HFFc6 (cell line): ENCODE results near the gene CENPT. TPM values are rescaled to one million over a fixed set of nuclear protein-coding genes. Genes with fewer than 3 reads are reported as not detected.
A peak's percentile ranks its signal among the peaks of the same experiment; 100 is the strongest.

Experiments
- DNase-seq: peaks from one replicate; pipeline ENCODE4 v3.0.0-alpha.2; 2018
- H3K27ac Mint-ChIP-seq: 2 replicates; pipeline ENCODE4 v1.8.0; 2020; ENCODE audit warnings: mild to moderate bottlenecking, mixed read lengths
- H3K27me3 Mint-ChIP-seq: 2 replicates; pipeline ENCODE4 v1.8.0; 2021; ENCODE audit warnings: mild to moderate bottlenecking, moderate library complexity, mixed read lengths; ENCODE audit not compliant: insufficient read depth
- H3K36me3 Mint-ChIP-seq: 2 replicates; pipeline ENCODE4 v1.8.0; 2021; ENCODE audit warnings: low read depth, mixed read lengths
- H3K4me1 Mint-ChIP-seq: 2 replicates; pipeline ENCODE4 v1.8.0; 2020; ENCODE audit warnings: low read depth, mixed read lengths
- H3K4me3 Mint-ChIP-seq: 2 replicates; pipeline ENCODE4 v1.8.0; 2020; ENCODE audit warnings: mild to moderate bottlenecking, moderate library complexity, mixed read lengths
- H3K9me3 Mint-ChIP-seq: 2 replicates; pipeline ENCODE4 v1.8.0; 2020; ENCODE audit warnings: mild to moderate bottlenecking, mixed read lengths
- total RNA-seq, 6 experiments: library from RNA; stranded (reverse); fragmentation: NEBNext Ultra II Directional; extraction: Animal tissue kit (Norgen Biotek cat#: 25700); gene quantifications; 2 replicates in 1 of 6; 3 replicates in 5 of 6; pipeline ENCODE4 v1.2.3, GENCODE V29; 2021
- TF ChIP-seq, protein P1 (sequence below): fragments of 200-600 bp; sonication (generic); IDR thresholded peaks from 2 replicates; pipeline ENCODE4 v1.5.0; 2021; ENCODE audit warnings: antibody characterized with exemption, mild to moderate bottlenecking

The CENPT gene
- total RNA-seq, 6 experiments from 2014 or later = 51.2 to 64.2 (median 59.7) TPM

DNA sequence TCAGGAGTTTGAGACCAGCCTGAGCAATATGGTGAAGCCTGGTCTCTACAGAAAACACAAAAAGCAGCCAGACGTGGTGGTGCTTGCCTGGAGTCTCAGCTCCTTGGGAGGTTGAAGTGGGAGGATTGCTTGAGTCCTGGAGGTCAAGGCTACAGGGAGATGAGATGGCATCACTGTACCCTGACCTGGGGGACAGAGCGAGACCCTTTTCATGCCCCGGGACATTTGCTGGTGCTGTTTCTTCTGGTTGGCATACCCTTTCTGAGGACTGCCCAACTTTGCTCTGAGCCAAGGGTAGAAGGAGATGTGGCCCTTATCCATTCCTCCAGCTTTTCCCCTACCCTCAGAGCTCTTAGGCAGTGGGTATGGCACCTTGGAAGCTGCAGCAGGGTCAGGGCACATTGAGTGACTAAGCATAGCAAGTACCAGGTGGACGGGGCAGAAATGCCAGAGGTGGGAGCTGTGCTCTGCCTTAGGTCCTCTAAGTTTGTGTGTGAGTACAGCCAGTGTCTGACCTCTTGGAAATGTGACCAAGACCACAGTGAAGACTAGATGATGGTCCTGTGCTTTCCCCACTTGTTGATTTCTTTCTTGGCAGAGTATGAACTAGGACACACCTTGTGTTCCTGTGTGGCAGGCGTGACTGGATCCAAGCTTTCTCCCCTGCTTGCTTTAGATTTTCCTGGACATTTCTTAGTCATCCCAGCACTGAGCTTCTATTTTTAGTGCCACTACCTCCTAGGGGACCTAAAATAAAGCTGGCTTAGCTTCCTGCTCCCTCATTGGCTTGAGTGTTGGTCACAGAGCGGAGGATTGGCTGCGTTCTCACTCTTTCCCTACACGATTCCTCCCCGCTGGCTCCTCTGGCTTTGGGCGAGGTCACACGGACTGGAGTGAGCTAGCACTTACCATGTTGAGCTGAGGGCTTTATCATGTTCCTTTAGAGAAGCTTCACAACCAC, 15.4 kb upstream of the CENPT start:
- Mint-ChIP-seq H3K36me3 (peaks cover 15% of the 10 kb centered on the region), H3K27me3 (peaks cover 3% of the 10 kb centered on the region; the same call in 1 of the 2 replicates), H3K4me1 (peaks cover 50% of the 10 kb centered on the region), H3K4me3 (no peak overlapping the region), H3K27ac (peak overlapping the region; percentile 100), H3K9me3 (no peaks in the 10 kb centered on the region)
- DNase-seq = peak; percentile 43
- TF ChIP-seq, protein P1, sequence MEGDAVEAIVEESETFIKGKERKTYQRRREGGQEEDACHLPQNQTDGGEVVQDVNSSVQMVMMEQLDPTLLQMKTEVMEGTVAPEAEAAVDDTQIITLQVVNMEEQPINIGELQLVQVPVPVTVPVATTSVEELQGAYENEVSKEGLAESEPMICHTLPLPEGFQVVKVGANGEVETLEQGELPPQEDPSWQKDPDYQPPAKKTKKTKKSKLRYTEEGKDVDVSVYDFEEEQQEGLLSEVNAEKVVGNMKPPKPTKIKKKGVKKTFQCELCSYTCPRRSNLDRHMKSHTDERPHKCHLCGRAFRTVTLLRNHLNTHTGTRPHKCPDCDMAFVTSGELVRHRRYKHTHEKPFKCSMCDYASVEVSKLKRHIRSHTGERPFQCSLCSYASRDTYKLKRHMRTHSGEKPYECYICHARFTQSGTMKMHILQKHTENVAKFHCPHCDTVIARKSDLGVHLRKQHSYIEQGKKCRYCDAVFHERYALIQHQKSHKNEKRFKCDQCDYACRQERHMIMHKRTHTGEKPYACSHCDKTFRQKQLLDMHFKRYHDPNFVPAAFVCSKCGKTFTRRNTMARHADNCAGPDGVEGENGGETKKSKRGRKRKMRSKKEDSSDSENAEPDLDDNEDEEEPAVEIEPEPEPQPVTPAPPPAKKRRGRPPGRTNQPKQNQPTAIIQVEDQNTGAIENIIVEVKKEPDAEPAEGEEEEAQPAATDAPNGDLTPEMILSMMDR = no peak

DNA sequence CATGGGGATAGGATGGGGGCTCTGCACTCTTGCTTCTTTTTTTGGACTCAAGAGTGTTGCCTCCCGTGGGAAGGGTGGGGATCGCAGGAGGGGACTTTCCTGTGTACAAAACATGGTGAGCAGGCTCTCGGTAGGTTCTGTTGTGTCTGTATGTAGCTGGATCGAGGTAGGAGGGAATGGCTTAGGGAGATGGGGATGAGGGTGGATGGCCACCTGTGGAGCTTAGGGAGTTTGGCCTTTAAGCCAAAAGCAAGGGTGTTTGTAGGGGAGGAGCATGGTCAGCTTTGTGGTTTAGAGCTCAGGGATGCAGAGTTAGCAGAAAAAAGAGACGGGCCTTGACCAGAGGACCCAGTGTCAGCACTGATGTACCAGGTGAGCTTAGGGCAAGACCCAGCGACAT, 14.4 kb upstream of the CENPT start:
- Mint-ChIP-seq H3K27me3 (peaks cover 2% of the 10 kb centered on the region; the same call in 1 of the 2 replicates), H3K9me3 (no peaks in the 10 kb centered on the region), H3K27ac (peak overlapping the region; percentile 100), H3K4me1 (peaks cover 60% of the 10 kb centered on the region), H3K4me3 (no peak overlapping the region), H3K36me3 (peaks cover 15% of the 10 kb centered on the region)
- TF ChIP-seq, protein P1 = no peak
- no peak for DNase-seq

DNA sequence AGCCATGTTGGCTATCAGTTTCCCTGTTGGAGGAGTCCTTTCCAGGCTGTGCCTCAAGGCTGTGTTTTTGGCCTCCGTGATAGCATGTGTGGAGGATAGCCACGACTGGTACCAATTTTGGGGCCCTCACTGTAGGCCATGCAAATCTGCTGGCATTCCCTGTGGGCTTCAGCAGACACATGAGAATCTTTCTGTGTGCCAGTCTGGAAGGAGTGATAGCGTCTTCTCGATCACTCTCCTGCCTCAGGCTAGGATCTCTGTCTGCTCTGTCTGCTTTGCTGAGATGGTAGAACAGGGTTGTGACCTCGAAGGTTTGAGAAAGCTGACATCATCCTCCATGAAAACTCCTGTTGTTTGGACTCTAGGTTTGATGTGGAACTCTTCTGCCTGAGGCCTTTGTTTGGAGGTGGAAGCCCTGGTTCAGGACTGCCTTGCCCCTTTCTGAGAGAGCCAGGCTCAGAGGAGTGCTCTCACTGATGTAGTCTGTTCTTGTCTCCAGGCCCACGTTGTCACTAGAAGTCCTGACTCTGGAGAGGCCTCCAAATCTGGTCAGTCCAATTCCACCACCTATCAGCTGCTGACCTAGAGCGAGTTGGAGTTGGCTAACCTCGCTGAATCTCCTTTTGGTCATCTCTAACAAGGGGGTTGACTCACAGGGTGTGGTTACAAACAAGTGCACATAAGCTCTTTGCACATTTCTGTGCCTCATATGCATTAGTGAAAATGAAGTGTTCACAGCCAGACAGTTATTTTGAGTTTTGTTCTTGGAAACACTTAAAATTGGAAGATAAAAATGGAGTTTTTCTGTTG, 13.3 kb upstream of the CENPT start:
- H3K27me3 Mint-ChIP-seq = peaks cover 2% of the 10 kb centered on the region; the same call in 1 of the 2 replicates
- peak; percentile 63 for DNase-seq
- peak overlapping the region; percentile 100 for H3K27ac Mint-ChIP-seq
- H3K4me1 Mint-ChIP-seq = peaks cover 63% of the 10 kb centered on the region
- TF ChIP-seq, protein P1 = no peak
- H3K36me3 Mint-ChIP-seq = peaks cover 15% of the 10 kb centered on the region
- peak overlapping the region; percentile 38; the same call in 1 of the 2 replicates for H3K4me3 Mint-ChIP-seq
- H3K9me3 Mint-ChIP-seq = no peaks in the 10 kb centered on the region

DNA sequence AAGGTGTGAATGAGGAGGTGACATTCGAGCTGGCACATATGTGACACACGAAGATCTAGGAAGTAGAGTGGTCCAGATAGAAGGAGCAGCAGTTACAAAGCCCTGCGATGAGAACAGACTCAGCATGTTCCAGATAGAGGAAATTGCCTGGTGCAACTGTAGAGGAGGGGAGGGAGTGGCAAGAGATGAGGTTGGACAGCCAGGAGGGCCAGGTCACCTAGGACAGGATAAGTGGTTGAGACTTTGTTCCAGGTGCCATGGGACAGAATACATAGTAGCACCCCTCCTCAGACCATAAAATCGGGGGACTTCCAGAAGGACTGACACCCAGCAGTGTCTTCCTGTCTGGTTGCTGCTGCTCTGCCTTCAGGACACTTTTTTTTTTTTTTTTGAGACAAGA, 11.0 kb upstream of the CENPT start:
- peak overlapping the region; percentile 100 for H3K27ac Mint-ChIP-seq
- TF ChIP-seq, protein P1 = no peak
- H3K4me3 Mint-ChIP-seq = peak overlapping the region; percentile 25
- no peak for DNase-seq
- peaks cover 2% of the 10 kb centered on the region; the same call in 1 of the 2 replicates for H3K27me3 Mint-ChIP-seq
- peaks cover 4% of the 10 kb centered on the region; the same call in 1 of the 2 replicates for H3K36me3 Mint-ChIP-seq
- peaks cover 70% of the 10 kb centered on the region for H3K4me1 Mint-ChIP-seq
- no peaks in the 10 kb centered on the region for H3K9me3 Mint-ChIP-seq

DNA sequence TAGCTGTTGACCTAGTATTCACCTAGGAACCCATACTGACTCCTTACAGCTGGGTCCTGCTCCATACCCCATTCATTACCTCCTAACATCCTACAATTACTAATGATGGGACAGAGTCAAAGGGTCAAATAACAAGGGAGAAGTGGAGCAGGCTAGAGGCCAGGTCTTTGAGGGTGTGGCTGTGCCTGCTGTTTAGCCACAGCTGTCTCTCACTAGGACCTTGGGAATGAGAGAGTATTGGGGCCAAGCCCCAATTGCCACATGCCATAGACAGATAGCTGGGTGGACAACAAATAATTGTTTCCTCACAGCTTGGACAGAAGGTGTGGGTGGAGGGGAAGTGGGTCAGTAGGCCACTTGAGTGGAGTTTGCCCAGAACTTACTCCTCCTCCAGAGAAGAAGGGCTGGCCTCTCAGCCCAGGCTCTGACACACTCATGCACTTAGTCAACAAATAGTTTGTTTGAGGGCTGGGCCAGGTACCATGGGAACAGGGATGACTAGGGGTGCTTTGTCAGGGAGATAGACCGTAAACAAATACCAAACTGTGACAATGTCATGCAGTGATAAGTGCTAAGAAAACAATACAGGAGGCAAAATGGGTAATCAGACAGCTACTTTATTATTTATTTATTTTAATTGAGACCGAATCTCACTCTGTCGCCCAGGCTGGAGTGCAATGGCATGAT, 10.2 kb upstream of the CENPT start:
- peaks cover 2% of the 10 kb centered on the region; the same call in 1 of the 2 replicates for H3K27me3 Mint-ChIP-seq
- H3K4me3 Mint-ChIP-seq = peak overlapping the region; percentile 6; the same call in 1 of the 2 replicates
- peaks cover 4% of the 10 kb centered on the region; the same call in 1 of the 2 replicates for H3K36me3 Mint-ChIP-seq
- H3K4me1 Mint-ChIP-seq = peaks cover 62% of the 10 kb centered on the region
- TF ChIP-seq, protein P1 = no peak
- peak; percentile 98 for DNase-seq
- no peaks in the 10 kb centered on the region for H3K9me3 Mint-ChIP-seq
- H3K27ac Mint-ChIP-seq = peak overlapping the region; percentile 100
